Peyer's patch (tissue), 4 donors: Measurements from ENCODE around the gene DSCAML1.

ENCODE experiments used
- POLR2A ChIP-seq, 2 donors: fragments of 450-650 bp; IDR thresholded peaks; one replicate each; pipeline ENCODE4 v1.5.1; 2017; ENCODE audit warnings: antibody characterized with exemption in 2 of 2, mild to moderate bottlenecking in 2 of 2, moderate library complexity in 2 of 2
- TF ChIP-seq, protein P1 (sequence below), 6 experiments: fragments of 450-650 bp in 4 of 6; fragments of 200-600 bp in 2 of 6; sonication (generic) in 1 of 6; IDR thresholded peaks; one replicate each; pipeline ENCODE4 v1.5.1; 2017 to 2019; ENCODE audit warnings: antibody characterized with exemption in 6 of 6, mild to moderate bottlenecking in 3 of 6, moderate library complexity in 1 of 6

GRCh38 chr11:117620086-117620485 lies 176.9 kb downstream of the DSCAML1 start:
- TF ChIP-seq, protein P1, sequence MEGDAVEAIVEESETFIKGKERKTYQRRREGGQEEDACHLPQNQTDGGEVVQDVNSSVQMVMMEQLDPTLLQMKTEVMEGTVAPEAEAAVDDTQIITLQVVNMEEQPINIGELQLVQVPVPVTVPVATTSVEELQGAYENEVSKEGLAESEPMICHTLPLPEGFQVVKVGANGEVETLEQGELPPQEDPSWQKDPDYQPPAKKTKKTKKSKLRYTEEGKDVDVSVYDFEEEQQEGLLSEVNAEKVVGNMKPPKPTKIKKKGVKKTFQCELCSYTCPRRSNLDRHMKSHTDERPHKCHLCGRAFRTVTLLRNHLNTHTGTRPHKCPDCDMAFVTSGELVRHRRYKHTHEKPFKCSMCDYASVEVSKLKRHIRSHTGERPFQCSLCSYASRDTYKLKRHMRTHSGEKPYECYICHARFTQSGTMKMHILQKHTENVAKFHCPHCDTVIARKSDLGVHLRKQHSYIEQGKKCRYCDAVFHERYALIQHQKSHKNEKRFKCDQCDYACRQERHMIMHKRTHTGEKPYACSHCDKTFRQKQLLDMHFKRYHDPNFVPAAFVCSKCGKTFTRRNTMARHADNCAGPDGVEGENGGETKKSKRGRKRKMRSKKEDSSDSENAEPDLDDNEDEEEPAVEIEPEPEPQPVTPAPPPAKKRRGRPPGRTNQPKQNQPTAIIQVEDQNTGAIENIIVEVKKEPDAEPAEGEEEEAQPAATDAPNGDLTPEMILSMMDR (IDR thresholded peaks at IDR 0.05): no peak
- no peak for TF ChIP-seq POLR2A (IDR thresholded peaks at IDR 0.05)
